Measurements from ENCODE around the gene SPTBN4.

The SPTBN4 gene

DNA sequence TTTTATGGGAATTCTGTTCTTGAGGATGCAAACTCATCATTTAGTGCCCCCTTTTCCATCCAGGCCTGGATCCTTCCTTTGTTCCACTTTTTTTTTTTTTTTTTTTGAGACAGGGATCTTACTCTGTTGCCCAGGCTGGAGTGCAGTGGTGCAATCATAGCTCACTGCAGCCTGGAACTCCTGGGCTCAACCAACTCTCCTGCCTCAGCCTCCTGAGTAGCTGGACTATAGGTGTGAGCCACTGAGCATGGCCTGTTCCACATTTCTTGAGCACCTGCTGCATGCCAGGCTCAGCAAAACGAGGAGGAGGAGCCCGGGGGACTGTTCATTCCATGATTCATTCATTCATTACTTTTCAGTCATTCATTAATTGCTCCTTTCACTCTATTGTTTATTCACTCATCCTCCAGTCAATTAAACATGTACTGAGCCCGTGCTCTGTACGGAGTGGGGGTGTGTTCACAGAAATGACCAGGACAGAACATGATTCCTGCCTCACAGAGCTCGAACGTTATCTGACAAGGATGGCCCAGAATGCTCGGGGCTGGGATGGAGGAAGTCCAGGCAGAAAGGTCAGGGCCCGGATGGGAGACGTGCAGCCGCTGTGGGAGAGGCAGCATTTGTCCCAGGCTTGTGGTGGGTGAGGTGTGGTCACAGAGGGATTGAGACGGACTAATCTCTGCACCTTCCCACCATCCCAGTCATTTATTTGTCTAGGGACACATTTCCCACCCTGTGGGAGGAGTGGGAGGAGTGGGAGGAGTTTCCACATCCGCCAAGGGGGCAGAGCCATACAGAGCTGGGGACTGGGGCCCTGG lies 58.6 kb downstream of the SPTBN4 start:
- POLR2A ChIA-PET, result no interaction called here
- DNase-seq (ENCODE audit: extremely low spot score), result no peak
- CTCF ChIA-PET, result interaction anchor here (0.7 to 1.1 kb wide), 4 partner anchors 12 to 61 kb away, joined by 3 read pairs; no protein-coding TSS in a partner anchor
- TF ChIP-seq, protein P1, sequence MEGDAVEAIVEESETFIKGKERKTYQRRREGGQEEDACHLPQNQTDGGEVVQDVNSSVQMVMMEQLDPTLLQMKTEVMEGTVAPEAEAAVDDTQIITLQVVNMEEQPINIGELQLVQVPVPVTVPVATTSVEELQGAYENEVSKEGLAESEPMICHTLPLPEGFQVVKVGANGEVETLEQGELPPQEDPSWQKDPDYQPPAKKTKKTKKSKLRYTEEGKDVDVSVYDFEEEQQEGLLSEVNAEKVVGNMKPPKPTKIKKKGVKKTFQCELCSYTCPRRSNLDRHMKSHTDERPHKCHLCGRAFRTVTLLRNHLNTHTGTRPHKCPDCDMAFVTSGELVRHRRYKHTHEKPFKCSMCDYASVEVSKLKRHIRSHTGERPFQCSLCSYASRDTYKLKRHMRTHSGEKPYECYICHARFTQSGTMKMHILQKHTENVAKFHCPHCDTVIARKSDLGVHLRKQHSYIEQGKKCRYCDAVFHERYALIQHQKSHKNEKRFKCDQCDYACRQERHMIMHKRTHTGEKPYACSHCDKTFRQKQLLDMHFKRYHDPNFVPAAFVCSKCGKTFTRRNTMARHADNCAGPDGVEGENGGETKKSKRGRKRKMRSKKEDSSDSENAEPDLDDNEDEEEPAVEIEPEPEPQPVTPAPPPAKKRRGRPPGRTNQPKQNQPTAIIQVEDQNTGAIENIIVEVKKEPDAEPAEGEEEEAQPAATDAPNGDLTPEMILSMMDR (IDR thresholded peaks at IDR 0.05; ENCODE audit: control extremely low read depth, extremely low read depth, low read depth, missing control alignments), result no peak

DNA sequence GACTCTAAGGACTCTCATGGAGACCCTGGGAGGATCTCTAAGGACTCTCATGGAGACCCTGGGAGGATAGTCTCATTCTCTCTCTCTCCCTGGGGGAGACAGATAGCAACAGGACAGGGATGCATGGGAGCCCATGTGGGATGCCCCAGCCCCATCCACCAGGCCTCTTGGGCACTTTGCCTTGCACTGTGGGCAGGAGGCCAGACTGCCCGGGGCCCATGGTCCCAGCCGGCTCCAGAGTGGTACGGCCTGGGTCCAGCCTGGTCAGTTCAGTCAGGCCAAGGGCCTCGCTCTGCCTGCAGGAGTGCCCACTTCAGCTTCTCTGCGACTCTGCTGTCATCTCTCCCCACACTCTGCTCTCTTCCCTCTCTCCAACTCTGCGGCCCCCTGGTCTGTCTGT lies 61.3 kb downstream of the SPTBN4 start:
- CTCF ChIA-PET, result interaction anchor here (1.2 to 1.7 kb wide), 2 partner anchors 107 to 223 kb away, joined by 3 to 6 read pairs; no protein-coding TSS in a partner anchor
- POLR2A ChIA-PET, result no interaction called here
- TF ChIP-seq, protein P1 (IDR thresholded peaks at IDR 0.05; ENCODE audit: control extremely low read depth, extremely low read depth, low read depth, missing control alignments), result no peak
- no peak for DNase-seq (ENCODE audit: extremely low spot score)

DNA sequence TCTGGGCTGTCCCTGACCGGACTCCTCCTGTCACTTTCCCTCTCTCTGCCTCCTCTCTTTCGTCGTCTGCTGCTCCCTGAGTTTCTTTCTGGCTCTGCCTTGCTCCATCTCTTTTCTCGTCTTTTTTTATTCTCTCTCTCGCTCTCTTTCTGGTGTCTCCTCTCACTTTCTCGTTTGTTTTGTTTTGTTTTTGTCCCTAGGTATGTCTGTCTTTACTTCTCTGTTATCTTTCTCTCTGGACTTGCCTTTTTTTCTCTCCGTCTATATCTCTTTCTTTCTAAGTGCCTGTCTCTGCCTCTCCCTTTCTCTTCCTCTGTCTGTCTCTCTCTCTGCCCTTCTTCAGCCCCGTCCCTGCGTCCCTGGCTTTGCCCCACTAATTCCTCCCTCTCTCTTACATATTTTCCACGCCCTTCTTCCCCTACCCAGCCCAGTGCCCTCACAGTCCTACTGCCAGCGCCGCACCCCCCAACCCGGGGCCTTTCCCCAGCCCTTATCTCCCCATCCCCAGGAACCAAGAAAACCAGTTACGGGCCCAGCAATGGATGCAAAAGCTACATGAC lies 61.8 kb downstream of the SPTBN4 start:
- ChIA-PET POLR2A (no interaction called here), CTCF (interaction anchor here (0.6 kb wide), 1 partner anchor 24 kb away, joined by 3 read pairs; no protein-coding TSS in a partner anchor)
- no peak for DNase-seq (ENCODE audit: extremely low spot score)
- TF ChIP-seq, protein P1 (IDR thresholded peaks at IDR 0.05; ENCODE audit: control extremely low read depth, extremely low read depth, low read depth, missing control alignments), result no peak

DNA sequence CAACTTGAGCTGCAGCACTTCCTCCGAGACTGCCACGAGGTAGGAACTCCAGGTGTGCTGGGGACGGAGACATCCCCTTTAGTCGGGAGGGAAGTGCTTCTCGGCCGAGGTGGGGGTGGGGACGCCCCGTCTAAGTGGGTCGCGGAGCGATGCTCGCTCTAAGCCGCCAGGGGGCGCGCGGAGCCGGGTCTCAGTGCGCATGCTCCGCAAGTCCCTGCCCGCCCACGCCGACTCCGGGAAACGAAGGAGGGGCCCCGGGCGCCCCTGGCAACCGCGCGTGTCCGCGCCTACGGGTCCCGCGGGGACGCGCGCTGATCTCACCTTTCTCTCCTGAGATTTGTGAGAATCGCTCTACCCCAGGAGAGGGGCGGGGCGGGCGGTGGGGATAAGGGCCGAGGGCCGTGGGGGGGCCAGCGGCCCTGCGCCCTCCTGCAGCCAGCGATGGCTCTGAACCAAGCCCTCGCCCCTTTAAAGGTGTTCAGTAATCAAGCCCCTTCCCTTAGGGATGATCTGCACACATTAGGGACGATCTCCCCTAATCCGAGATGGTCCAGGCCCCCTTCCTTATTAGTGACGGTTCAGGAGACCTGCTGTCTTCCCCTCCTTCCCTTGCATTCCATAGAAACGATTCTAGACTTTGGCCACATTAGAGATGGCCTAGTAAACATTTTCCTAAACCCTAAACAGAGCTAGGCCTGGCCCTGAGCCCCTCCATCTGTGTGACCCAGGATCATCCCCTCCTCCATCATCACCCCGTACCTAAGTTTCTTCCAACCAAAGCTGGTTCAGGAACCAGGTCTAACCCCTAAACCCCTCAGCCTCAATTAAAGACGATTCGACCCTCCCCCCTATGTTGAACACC lies 62.5 kb downstream of the SPTBN4 start:
- ChIA-PET POLR2A (no interaction called here), CTCF (interaction anchor here (0.6 to 1.6 kb wide), 6 partner anchors 12 to 224 kb away, joined by 3 to 5 read pairs (median 4); no protein-coding TSS in a partner anchor)
- TF ChIP-seq, protein P1 (IDR thresholded peaks at IDR 0.05; ENCODE audit: control extremely low read depth, extremely low read depth, low read depth, missing control alignments), result peak; percentile 86
- DNase-seq (ENCODE audit: extremely low spot score), result peak; percentile 99

DNA sequence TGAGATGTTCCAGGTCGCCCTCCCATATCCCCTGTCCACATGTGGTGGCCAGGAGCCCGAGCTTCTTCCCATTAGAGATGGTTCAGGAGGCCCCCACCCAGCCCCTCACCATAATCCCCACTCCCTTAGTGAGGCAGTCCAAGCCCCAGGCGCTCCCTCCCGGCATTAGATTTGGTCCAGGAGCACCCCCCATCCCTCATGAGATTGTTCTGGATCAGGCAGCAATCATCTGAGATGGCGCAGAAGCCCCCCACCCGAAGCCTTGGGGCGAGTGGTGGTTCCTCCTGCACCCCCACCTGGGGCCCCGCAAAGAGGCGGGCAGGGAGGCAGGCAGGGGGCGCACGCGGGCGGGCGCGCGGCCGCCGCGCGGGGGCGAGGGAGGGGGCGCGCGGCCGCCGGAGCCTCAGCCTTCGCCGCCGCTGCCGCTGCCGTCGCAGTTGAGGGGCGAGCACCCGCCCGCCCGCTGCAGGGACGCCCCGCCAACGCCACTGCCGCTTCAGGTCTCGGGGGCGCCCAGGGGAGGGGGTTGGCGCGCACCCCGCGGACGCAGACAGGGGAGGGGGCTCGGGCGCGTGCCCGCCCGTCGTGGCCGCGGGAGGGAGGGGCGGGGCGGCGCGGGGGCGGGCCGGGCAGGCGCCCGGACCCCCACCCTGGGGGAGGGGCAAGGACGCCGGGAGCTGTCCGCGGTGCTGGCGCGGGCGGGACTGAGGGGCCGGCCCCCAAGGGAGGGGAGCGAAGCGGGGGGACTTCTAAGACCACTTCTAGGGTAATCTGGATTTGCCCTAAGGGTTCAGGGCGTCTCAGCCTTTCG lies 63.5 kb downstream of the SPTBN4 start:
- POLR2A ChIA-PET, result no interaction called here
- TF ChIP-seq, protein P1 (IDR thresholded peaks at IDR 0.05; ENCODE audit: control extremely low read depth, extremely low read depth, low read depth, missing control alignments), result peak; percentile 23

More for the DNA sequence above, 63.5 kb downstream of the SPTBN4 start:
- CTCF ChIA-PET, result interaction anchor here (0.7 to 1.6 kb wide), 5 partner anchors 11 to 225 kb away, joined by 3 to 5 read pairs (median 4); no protein-coding TSS in a partner anchor
- DNase-seq (ENCODE audit: extremely low spot score), result peak; percentile 45
